SK-N-MC (cell line): ENCODE results near the gene DYNC1LI2.

Experiments used
- EZH2 ChIP-seq: fragments of 200-600 bp; sonication (generic); IDR thresholded peaks from one replicate; pipeline ENCODE4 v1.6.1; 2017; ENCODE audit warnings: antibody characterized with exemption
- FOXP2 ChIP-seq: optimal IDR thresholded peaks from 2 replicates; pipeline ENCODE3; 2011; ENCODE audit warnings: mild to moderate bottlenecking, moderate library complexity; ENCODE audit not compliant: insufficient read depth; ENCODE audit errors: extremely low read length, control extremely low read depth
- POLR2AphosphoS5 ChIP-seq: IDR thresholded peaks from 2 replicates; pipeline ENCODE4 v1.6.1; 2012; ENCODE audit warnings: mild to moderate bottlenecking, low read depth, low read length, borderline replicate concordance

DNA sequence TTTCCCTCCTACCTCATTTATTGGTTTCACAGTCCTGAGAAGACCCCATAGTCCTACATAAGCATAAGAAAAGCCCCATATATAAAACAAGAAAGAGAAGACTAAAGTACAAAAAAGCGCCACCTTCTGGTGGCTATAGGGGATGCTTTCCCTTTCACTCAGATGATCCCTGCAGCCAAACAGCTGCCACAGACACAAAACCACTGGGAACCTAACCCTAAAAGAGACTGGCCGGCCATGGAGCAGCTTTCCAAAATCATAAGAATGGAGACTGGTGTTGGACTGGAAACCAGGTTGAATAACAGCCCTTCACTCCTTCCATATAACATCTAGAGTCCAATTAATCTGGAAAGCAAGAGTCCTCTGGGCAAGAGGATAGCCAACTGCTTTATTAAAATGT, 11.4 kb downstream of the DYNC1LI2 start:
- TF ChIP-seq POLR2AphosphoS5 (no peak), EZH2 (no peak), FOXP2 (no peak)
